GM18858 (cell line): ENCODE measurements around the gene PABPN1L.

Experiments
- ATAC-seq: cut with Tn5 transposase; IDR thresholded peaks from one replicate; pipeline ENCODE4 v1.9.1; 2021; ENCODE audit not compliant: unreplicated experiment

The PABPN1L gene

GRCh38 chr16:88814144-88814502 is 52.3 kb downstream of the PABPN1L start:
- ATAC-seq = no peak
